Vagina (tissue), 2 donors: Measurements from ENCODE around the gene TOR4A.
A peak's percentile ranks its signal among the peaks of the same experiment; 100 is the strongest.

Experiments
- CTCF ChIP-seq, 3 experiments: fragments of 450-650 bp in 2 of 3; fragments of 200-600 bp in 1 of 3; sonication (generic) in 1 of 3; IDR thresholded peaks; one replicate each; pipeline ENCODE4 v1.5.1; 2017 to 2019; ENCODE audit warnings: antibody characterized with exemption in 3 of 3, mild to moderate bottlenecking in 2 of 3, moderate library complexity in 2 of 3
- POLR2A ChIP-seq, 2 donors: fragments of 450-650 bp; IDR thresholded peaks; one replicate each; pipeline ENCODE4 v1.6.1; 2017; ENCODE audit warnings: antibody characterized with exemption in 2 of 2, mild to moderate bottlenecking in 2 of 2, moderate library complexity in 2 of 2
- POLR2AphosphoS5 ChIP-seq, 2 donors: sonication (generic); formaldehyde crosslinking; IDR thresholded peaks; one replicate each; pipeline ENCODE4 v1.9.0; 2017; ENCODE audit warnings: antibody characterized with exemption in 2 of 2, mild to moderate bottlenecking in 2 of 2, low read depth in 1 of 2; ENCODE audit not compliant: insufficient read depth in 1 of 2

DNA sequence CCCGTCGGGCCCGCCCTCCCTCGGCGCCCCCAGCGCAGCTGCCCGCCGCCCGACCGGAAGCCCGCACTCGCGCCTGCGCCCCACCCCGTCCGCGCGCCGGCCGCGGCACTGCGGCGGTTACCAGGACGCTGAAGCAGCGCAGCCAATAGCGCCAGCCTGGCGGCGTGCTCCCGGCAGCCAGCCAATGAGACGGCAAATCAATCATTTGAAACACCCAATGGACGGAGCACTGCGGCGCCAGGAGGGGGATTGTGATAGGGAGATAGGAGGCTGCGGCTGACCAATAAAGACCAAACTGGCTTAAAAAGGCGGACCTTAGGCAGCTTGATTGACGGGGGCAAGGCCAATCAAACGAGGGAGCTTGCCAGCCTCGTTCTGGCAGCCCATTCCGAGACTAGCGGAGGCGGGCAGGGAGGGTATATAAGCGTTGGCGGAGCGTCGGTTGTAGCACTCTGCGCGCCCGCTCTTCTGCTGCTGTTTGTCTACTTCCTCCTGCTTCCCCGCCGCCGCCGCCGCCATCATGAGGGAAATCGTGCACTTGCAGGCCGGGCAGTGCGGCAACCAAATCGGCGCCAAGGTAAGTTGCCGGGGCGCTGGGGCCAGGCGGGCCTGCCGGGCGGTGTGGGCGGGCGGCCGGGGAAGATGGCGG lies 36.6 kb upstream of the TOR4A start, which contains the start of gene TUBB4B:
- peak; percentile 89 to 100 for TF ChIP-seq POLR2AphosphoS5 (IDR thresholded peaks at IDR 0.05; ENCODE audit: insufficient read depth in 1 of 2, low read depth in 1 of 2)
- peak in 1 of 3 experiments; percentile 15 for TF ChIP-seq CTCF (IDR thresholded peaks at IDR 0.05)
- peak in 1 of 2 donors; percentile 100 for TF ChIP-seq POLR2A (IDR thresholded peaks at IDR 0.05)
